Thyroid gland (tissue), 4 donors: Measurements from ENCODE around the gene MVB12B.

Source experiments
- CTCF ChIP-seq, 6 experiments: fragments of 200-600 bp in 3 of 6; fragments of 450-650 bp in 3 of 6; sonication (generic) in 3 of 6; IDR thresholded peaks; one replicate each; pipeline ENCODE4 v1.5.1; 2016 to 2019; ENCODE audit warnings: antibody characterized with exemption in 6 of 6, mild to moderate bottlenecking in 2 of 6, inconsistent platforms in 1 of 6, moderate library complexity in 1 of 6
- POLR2A ChIP-seq, 2 donors: fragments of 450-650 bp; IDR thresholded peaks; one replicate each; pipeline ENCODE4 v1.6.1; 2017; ENCODE audit warnings: antibody characterized with exemption in 2 of 2, mild to moderate bottlenecking in 2 of 2, moderate library complexity in 1 of 2

GRCh38 chr9:126367139-126367538 is 40.5 kb downstream of the MVB12B start:
- TF ChIP-seq CTCF (IDR thresholded peaks at IDR 0.05) (no peak), POLR2A (IDR thresholded peaks at IDR 0.05) (no peak)
